Measurements from ENCODE around the gene PTPN21. TPM values are rescaled to one million over a fixed set of nuclear protein-coding genes. Genes with fewer than 3 reads are reported as not detected.

Gene PTPN21
- total RNA-seq, 1 donor from 2014 or later, result 16.2 TPM

DNA sequence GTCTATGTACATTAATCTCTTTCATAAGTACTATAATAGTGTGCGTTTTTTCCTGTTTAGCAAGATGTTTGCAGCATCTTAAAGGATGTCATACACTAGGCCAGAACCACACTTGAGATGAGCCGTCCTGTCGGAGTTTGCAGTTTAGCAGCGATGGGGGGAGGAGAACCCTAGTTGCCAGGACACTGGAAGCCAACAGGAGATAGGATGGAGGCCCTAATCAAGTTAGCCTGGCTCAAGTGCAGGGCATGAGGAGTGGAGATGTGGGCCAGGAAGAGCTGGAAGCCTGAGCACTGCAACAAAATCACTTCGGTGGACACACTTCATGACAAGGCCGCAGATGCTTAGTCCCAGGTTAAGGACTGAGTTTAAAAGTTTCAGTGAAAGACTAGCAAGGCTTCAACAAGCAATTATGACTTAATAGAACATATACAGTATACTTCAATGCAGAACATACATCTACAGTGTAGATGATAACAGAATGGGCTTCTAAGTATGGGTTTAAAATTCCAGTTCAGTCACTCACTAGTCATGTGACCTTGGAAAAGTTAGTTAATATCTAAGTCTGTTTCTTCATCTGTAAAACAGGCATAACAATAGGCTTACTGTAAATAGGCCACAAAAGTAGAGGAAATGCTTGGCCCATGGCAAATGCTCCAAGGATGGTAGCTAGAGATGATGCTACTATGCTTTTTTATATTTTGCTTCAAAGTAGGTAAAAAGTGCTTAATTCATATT lies 77.1 kb downstream of the PTPN21 start:
- Histone ChIP-seq H3K27ac (ENCODE audit: low read depth, low read length) (no peak overlapping the region), H3K36me3 (ENCODE audit: control insufficient read depth in 3 of 3, insufficient read depth in 3 of 3, low read length in 3 of 3) (peaks cover 30 to 55% (median 38%) of the 10 kb centered on the region in 3 donors), H3K4me3 (ENCODE audit: low read length in 3 of 3) (no peak overlapping the region), H3K27me3 (ENCODE audit: control insufficient read depth in 3 of 3, insufficient read depth in 3 of 3, low read length in 3 of 3) (no peaks in the 10 kb centered on the region), H3K4me1 (ENCODE audit: control insufficient read depth in 3 of 3, insufficient read depth in 3 of 3, low read length in 3 of 3) (no peaks in the 10 kb centered on the region), H3K9ac (ENCODE audit: low read depth in 1 of 3, low read length in 3 of 3) (no peak overlapping the region), H3K9me3 (ENCODE audit: control insufficient read depth in 3 of 3, low read length in 3 of 3) (no peaks in the 10 kb centered on the region)

DNA sequence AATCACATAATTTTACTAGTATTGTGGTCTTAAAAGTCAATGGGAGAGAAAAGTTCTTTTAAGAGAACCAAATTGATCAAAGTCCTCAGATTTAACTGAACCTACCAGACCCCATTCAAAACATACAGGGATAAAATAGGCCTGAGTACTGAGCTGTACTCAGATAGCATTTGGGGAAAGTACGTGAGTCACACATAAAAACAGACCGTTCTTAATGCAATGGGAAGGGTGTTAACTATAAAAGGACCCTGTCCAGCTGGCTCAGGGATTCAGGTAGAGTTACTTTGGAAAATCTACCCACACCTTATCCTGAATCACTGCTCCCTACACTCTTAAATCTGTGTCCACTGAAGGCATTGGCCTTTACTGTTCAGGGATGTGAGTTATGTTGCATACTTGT lies 78.0 kb downstream of the PTPN21 start:
- no peaks in the 10 kb centered on the region for H3K4me1 ChIP-seq (ENCODE audit: control insufficient read depth in 3 of 3, insufficient read depth in 3 of 3, low read length in 3 of 3)
- H3K9ac ChIP-seq (ENCODE audit: low read depth in 1 of 3, low read length in 3 of 3), result no peak overlapping the region
- H3K9me3 ChIP-seq (ENCODE audit: control insufficient read depth in 3 of 3, low read length in 3 of 3), result no peaks in the 10 kb centered on the region
- H3K4me3 ChIP-seq (ENCODE audit: low read length in 3 of 3), result no peak overlapping the region
- no peaks in the 10 kb centered on the region for H3K27me3 ChIP-seq (ENCODE audit: control insufficient read depth in 3 of 3, insufficient read depth in 3 of 3, low read length in 3 of 3)
- H3K27ac ChIP-seq (ENCODE audit: low read depth, low read length), result no peak overlapping the region
- H3K36me3 ChIP-seq (ENCODE audit: control insufficient read depth in 3 of 3, insufficient read depth in 3 of 3, low read length in 3 of 3), result peaks cover 32 to 53% (median 44%) of the 10 kb centered on the region in 3 donors

DNA sequence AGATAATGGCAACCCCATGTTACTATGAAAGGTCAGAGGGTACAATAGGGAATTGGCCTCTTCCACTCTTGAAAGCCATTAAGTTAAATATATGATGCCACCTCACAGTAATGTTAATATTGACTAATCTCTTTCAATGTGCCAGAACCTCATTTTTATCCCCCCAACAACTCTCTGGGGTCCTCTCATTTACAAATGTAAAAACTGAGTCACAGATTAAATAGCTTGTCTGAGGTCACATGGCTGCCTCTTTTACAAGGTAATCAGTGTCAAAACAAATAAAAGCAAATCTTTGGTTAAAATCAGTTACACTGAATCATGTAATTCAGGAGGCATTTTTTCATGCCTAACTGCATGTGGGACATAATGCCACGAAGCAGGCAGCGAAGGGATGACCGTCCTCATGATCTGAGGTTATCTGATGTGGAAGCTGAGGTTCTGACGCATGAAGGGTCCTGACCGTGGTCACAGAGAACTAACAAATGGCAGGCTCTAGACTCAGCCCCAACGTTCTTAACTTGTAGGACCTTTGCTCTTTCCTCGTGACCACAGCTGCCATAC lies 78.5 kb downstream of the PTPN21 start:
- no peaks in the 10 kb centered on the region for H3K4me1 ChIP-seq (ENCODE audit: control insufficient read depth in 3 of 3, insufficient read depth in 3 of 3, low read length in 3 of 3)
- H3K4me3 ChIP-seq (ENCODE audit: low read length in 3 of 3), result no peak overlapping the region
- no peak overlapping the region for H3K27ac ChIP-seq (ENCODE audit: low read depth, low read length)
- no peaks in the 10 kb centered on the region for H3K27me3 ChIP-seq (ENCODE audit: control insufficient read depth in 3 of 3, insufficient read depth in 3 of 3, low read length in 3 of 3)
- no peaks in the 10 kb centered on the region for H3K9me3 ChIP-seq (ENCODE audit: control insufficient read depth in 3 of 3, low read length in 3 of 3)
- peaks cover 33 to 55% (median 46%) of the 10 kb centered on the region in 3 donors for H3K36me3 ChIP-seq (ENCODE audit: control insufficient read depth in 3 of 3, insufficient read depth in 3 of 3, low read length in 3 of 3)
- H3K9ac ChIP-seq (ENCODE audit: low read depth in 1 of 3, low read length in 3 of 3), result no peak overlapping the region

DNA sequence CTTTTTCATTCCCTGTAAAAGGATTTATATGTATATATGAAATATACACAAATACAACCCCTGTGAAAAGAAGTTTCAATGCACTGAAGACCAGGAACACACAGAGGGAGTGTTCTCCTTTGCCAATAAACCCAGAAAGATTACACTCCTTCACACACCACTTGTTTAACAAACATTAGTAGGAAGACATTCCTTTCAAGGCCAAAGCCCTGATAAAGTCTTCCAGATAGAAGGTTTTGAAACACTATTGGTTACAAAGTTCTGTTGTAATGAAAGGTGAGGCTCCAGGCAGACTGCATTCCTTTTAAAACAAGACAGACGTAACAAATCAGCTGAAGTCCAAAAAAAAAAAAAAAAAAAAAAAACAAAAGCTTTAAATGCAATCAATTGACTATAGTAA lies 81.0 kb downstream of the PTPN21 start:
- Histone ChIP-seq H3K9me3 (ENCODE audit: control insufficient read depth in 3 of 3, low read length in 3 of 3) (no peaks in the 10 kb centered on the region), H3K9ac (ENCODE audit: low read depth in 1 of 3, low read length in 3 of 3) (no peak overlapping the region), H3K36me3 (ENCODE audit: control insufficient read depth in 3 of 3, insufficient read depth in 3 of 3, low read length in 3 of 3) (peaks cover 28 to 56% (median 47%) of the 10 kb centered on the region in 3 donors), H3K27me3 (ENCODE audit: control insufficient read depth in 3 of 3, insufficient read depth in 3 of 3, low read length in 3 of 3) (no peaks in the 10 kb centered on the region), H3K4me1 (ENCODE audit: control insufficient read depth in 3 of 3, insufficient read depth in 3 of 3, low read length in 3 of 3) (peaks cover 0 to 4% (median 0%) of the 10 kb centered on the region in 3 donors), H3K27ac (ENCODE audit: low read depth, low read length) (no peak overlapping the region), H3K4me3 (ENCODE audit: low read length in 3 of 3) (no peak overlapping the region)

DNA sequence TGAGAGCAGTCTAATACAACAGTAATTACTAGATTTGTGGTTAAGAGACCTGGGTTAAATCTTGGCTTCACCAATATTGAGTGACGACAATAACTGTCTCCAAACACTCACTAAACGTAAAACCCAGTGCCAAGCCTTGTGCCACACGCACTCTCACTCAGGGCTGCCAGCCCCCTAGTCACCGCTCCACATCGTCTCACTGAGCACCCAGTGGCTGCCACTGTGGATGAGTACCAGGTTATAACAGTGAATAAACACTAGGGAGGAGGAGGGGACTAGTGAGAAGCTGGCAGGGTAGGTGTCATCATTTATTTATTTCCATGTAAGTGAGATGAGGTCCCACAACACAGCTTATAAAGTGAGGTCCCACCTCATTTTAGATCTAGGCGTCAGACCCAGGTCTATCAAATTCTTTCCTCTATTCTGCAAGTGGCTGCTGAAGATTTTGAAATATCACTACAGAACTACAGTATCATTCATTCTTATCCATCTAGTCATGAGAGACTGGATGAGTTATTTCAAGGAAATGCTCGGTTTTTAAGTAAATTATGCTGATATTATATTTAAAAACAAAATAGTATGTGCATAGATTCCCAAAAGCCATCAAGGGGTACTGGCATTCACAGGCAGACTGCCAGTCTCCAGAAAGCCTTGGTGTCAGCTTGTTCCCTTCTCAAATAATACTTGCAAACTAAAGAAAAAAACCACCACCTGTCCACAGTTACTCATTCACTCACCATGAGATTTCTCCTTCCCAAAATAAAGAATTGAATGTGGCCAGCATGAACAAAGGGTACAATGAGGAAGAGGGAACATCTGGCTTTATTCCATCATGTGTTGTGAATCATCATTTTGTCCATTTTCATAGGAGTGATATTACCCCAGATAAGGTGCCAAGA lies 84.0 kb downstream of the PTPN21 start:
- Histone ChIP-seq H3K9ac (ENCODE audit: low read depth in 1 of 3, low read length in 3 of 3) (no peak overlapping the region), H3K9me3 (ENCODE audit: control insufficient read depth in 3 of 3, low read length in 3 of 3) (no peaks in the 10 kb centered on the region), H3K27ac (ENCODE audit: low read depth, low read length) (no peak overlapping the region), H3K36me3 (ENCODE audit: control insufficient read depth in 3 of 3, insufficient read depth in 3 of 3, low read length in 3 of 3) (peaks cover 32 to 56% (median 46%) of the 10 kb centered on the region in 3 donors), H3K4me3 (ENCODE audit: low read length in 3 of 3) (no peak overlapping the region), H3K27me3 (ENCODE audit: control insufficient read depth in 3 of 3, insufficient read depth in 3 of 3, low read length in 3 of 3) (no peaks in the 10 kb centered on the region), H3K4me1 (ENCODE audit: control insufficient read depth in 3 of 3, insufficient read depth in 3 of 3, low read length in 3 of 3) (peaks cover 0 to 4% (median 0%) of the 10 kb centered on the region in 3 donors)

DNA sequence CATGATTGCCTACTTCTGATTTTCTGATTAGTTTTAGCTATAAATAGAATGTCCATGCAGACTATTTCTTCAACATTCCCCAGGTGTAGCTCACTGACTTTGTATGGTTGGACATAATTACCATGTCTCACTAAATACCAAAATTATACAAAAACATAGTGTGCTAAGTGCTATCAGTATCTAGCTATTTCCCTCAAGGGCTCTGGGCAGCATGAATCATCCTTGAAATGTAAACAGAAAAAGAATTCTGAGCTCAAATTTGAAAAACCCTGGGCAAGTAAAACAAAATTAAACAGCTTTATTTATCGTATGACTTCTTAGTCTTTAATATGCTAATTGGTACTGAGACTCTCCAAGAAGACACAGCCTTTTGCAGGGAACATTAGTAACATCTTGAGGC lies 86.4 kb downstream of the PTPN21 start:
- no peak overlapping the region for H3K4me3 ChIP-seq (ENCODE audit: low read length in 3 of 3)
- H3K9ac ChIP-seq (ENCODE audit: low read depth in 1 of 3, low read length in 3 of 3), result no peak overlapping the region
- H3K27me3 ChIP-seq (ENCODE audit: control insufficient read depth in 3 of 3, insufficient read depth in 3 of 3, low read length in 3 of 3), result no peaks in the 10 kb centered on the region
- peaks cover 0 to 4% (median 0%) of the 10 kb centered on the region in 3 donors for H3K4me1 ChIP-seq (ENCODE audit: control insufficient read depth in 3 of 3, insufficient read depth in 3 of 3, low read length in 3 of 3)
- H3K27ac ChIP-seq (ENCODE audit: low read depth, low read length), result no peak overlapping the region
- H3K9me3 ChIP-seq (ENCODE audit: control insufficient read depth in 3 of 3, low read length in 3 of 3), result no peaks in the 10 kb centered on the region
- H3K36me3 ChIP-seq (ENCODE audit: control insufficient read depth in 3 of 3, insufficient read depth in 3 of 3, low read length in 3 of 3), result peaks cover 34 to 52% (median 38%) of the 10 kb centered on the region in 3 donors

DNA sequence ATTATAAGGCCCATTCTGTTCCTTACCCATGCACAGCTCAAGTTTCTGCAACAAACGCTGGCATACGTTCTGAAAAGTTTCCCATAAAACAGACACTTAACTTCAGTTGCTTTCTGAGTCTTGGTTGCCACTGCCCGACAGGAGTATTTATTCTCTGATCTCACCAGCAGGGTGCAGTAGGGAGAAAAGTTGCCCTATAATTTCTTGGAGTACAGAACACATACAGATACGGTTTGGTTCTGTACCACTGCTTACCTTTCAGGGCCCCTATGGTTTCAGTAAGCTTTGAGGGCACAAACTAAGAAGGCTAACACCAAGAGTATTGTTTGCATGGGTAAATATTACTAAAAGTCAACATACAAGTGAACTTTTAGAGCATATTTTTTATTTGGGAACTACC lies 91.5 kb downstream of the PTPN21 start:
- H3K9ac ChIP-seq (ENCODE audit: low read depth in 1 of 3, low read length in 3 of 3), result no peak overlapping the region
- H3K4me1 ChIP-seq (ENCODE audit: control insufficient read depth in 3 of 3, insufficient read depth in 3 of 3, low read length in 3 of 3), result no peaks in the 10 kb centered on the region
- no peak overlapping the region for H3K27ac ChIP-seq (ENCODE audit: low read depth, low read length)
- H3K4me3 ChIP-seq (ENCODE audit: low read length in 3 of 3), result no peak overlapping the region
- peaks cover 10 to 29% (median 16%) of the 10 kb centered on the region in 3 donors for H3K36me3 ChIP-seq (ENCODE audit: control insufficient read depth in 3 of 3, insufficient read depth in 3 of 3, low read length in 3 of 3)
- H3K9me3 ChIP-seq (ENCODE audit: control insufficient read depth in 3 of 3, low read length in 3 of 3), result no peaks in the 10 kb centered on the region
- no peaks in the 10 kb centered on the region for H3K27me3 ChIP-seq (ENCODE audit: control insufficient read depth in 3 of 3, insufficient read depth in 3 of 3, low read length in 3 of 3)

DNA sequence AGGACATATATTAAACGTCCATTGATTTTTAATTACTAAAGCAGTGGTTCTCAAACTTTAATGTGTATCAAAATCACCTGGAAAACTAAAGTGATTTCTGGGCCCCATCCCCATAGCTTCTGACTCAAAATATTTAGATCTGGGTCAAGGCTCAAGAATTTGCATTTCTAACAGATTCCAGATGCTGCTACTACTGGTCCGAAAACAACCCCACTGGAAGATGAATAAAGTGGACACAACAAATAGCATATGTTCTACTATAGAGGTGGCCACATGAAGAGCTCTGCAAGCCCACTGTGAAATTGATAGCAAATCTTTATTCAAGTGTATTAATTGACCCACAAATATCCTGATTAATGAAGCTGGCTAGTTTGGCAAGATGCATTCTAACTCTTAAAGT lies 99.9 kb downstream of the PTPN21 start:
- Histone ChIP-seq H3K27me3 (ENCODE audit: control insufficient read depth in 3 of 3, insufficient read depth in 3 of 3, low read length in 3 of 3) (no peaks in the 10 kb centered on the region), H3K4me3 (ENCODE audit: low read length in 3 of 3) (no peak overlapping the region), H3K4me1 (ENCODE audit: control insufficient read depth in 3 of 3, insufficient read depth in 3 of 3, low read length in 3 of 3) (no peaks in the 10 kb centered on the region), H3K36me3 (ENCODE audit: control insufficient read depth in 3 of 3, insufficient read depth in 3 of 3, low read length in 3 of 3) (peaks cover 0 to 3% (median 0%) of the 10 kb centered on the region in 3 donors), H3K9ac (ENCODE audit: low read depth in 1 of 3, low read length in 3 of 3) (no peak overlapping the region), H3K9me3 (ENCODE audit: control insufficient read depth in 3 of 3, low read length in 3 of 3) (no peaks in the 10 kb centered on the region), H3K27ac (ENCODE audit: low read depth, low read length) (no peak overlapping the region)

DNA sequence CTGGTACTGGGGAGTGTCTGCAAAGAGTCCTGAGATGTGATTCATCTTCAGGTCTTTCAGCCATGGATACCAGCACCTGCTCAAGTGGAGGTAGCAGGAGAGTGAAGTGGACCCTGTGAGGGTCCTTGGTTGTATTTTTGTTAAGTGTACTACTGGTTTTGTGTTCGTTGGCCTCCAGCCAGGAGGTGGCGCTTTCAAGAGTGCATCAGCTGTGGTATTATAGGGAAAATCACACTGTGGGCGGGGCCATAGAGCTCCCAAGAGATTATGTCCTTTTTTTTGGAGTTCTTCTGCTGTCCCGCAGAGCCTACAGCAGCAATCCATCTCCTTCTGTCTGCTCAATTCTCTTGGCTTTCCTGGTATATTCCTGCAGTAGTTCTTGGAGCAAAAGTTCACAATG lies 102.6 kb downstream of the PTPN21 start:
- H3K9me3 ChIP-seq (ENCODE audit: control insufficient read depth in 3 of 3, low read length in 3 of 3), result no peaks in the 10 kb centered on the region
- H3K27ac ChIP-seq (ENCODE audit: low read depth, low read length), result no peak overlapping the region
- H3K4me3 ChIP-seq (ENCODE audit: low read length in 3 of 3), result no peak overlapping the region
- no peaks in the 10 kb centered on the region for H3K4me1 ChIP-seq (ENCODE audit: control insufficient read depth in 3 of 3, insufficient read depth in 3 of 3, low read length in 3 of 3)
- H3K36me3 ChIP-seq (ENCODE audit: control insufficient read depth in 3 of 3, insufficient read depth in 3 of 3, low read length in 3 of 3), result peaks cover 0 to 3% (median 0%) of the 10 kb centered on the region in 3 donors
- no peaks in the 10 kb centered on the region for H3K27me3 ChIP-seq (ENCODE audit: control insufficient read depth in 3 of 3, insufficient read depth in 3 of 3, low read length in 3 of 3)
- no peak overlapping the region for H3K9ac ChIP-seq (ENCODE audit: low read depth in 1 of 3, low read length in 3 of 3)

DNA sequence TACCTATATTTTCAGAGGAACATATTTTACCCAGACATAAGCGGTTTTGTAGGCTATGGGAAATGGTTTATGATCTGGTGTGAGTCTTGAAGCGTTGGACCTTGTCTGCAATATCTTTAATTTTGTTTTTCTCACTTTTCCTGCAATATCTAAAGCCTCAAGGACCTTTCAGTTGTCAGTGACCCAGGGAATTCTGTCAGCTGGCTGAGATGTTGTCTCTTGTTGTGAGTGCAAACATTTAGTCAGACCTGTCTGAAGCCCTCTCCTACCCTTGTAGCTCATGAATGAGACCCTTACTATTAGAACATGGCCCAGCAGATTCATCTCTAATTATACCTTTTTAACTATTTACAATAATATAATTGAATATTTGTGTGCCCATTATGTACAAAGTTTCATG lies 115.7 kb downstream of the PTPN21 start:
- Histone ChIP-seq H3K27me3 (ENCODE audit: control insufficient read depth in 3 of 3, insufficient read depth in 3 of 3, low read length in 3 of 3) (no peaks in the 10 kb centered on the region), H3K36me3 (ENCODE audit: control insufficient read depth in 3 of 3, insufficient read depth in 3 of 3, low read length in 3 of 3) (peaks cover 3 to 29% (median 17%) of the 10 kb centered on the region in 3 donors), H3K27ac (ENCODE audit: low read depth, low read length) (no peak overlapping the region), H3K9me3 (ENCODE audit: control insufficient read depth in 3 of 3, low read length in 3 of 3) (no peaks in the 10 kb centered on the region), H3K4me1 (ENCODE audit: control insufficient read depth in 3 of 3, insufficient read depth in 3 of 3, low read length in 3 of 3) (no peaks in the 10 kb centered on the region), H3K4me3 (ENCODE audit: low read length in 3 of 3) (no peak overlapping the region), H3K9ac (ENCODE audit: low read depth in 1 of 3, low read length in 3 of 3) (no peak overlapping the region)

Measured in skeletal muscle tissue (tissue), 4 donors.